NCI-H526 treated with DMSO at 0.1 percent for 48 hours (cell line): ENCODE results near the gene OPRD1.
"Not testable (repeated sequence)": the region's sequence is repeated elsewhere in the genome, so short reads cannot be mapped to it uniquely, and the experiment has no call there.

Experiments
- DNase-seq: peaks from one replicate; lab custom pipeline; 2025; lab: John Stamatoyannopoulos, UW

The OPRD1 gene

GRCh38 chr1:28801461-28801860 lies 10.5 kb upstream of the OPRD1 start:
- DNase-seq: no peak

- no peak for DNase-seq
Observed at GRCh38 chr1:28803051-28803450, 8.9 kb upstream of the OPRD1 start.

- DNase-seq: no peak
Observed at GRCh38 chr1:28803662-28804061, 8.3 kb upstream of the OPRD1 start.

- no peak for DNase-seq
Observed at GRCh38 chr1:28804071-28804470, 7.9 kb upstream of the OPRD1 start.

GRCh38 chr1:28807046-28807445 lies 4.9 kb upstream of the OPRD1 start:
- DNase-seq: no peak

- DNase-seq: no peak
Observed at GRCh38 chr1:28807986-28808385, 4.0 kb upstream of the OPRD1 start.

GRCh38 chr1:28811369-28811765 lies 603 bp upstream of the OPRD1 start:
- no peak for DNase-seq

GRCh38 chr1:28812669-28813468 lies 899 bp downstream of the OPRD1 start:
- peak; percentile 78 for DNase-seq

- DNase-seq: no peak
Observed at GRCh38 chr1:28813931-28814465, 2.0 kb downstream of the OPRD1 start.

- no peak for DNase-seq
Observed at GRCh38 chr1:28815533-28816185, 3.7 kb downstream of the OPRD1 start.

GRCh38 chr1:28817133-28817532 lies 5.2 kb downstream of the OPRD1 start:
- DNase-seq: no peak

- no peak for DNase-seq
Observed at GRCh38 chr1:28819020-28819419, 7.0 kb downstream of the OPRD1 start.

GRCh38 chr1:28822799-28823198 lies 10.8 kb downstream of the OPRD1 start:
- no peak for DNase-seq

GRCh38 chr1:28824061-28824460 lies 12.1 kb downstream of the OPRD1 start:
- not testable (repeated sequence) for DNase-seq

- not testable (repeated sequence) for DNase-seq
Observed at GRCh38 chr1:28828227-28828858, 16.4 kb downstream of the OPRD1 start.

- DNase-seq: no peak
Observed at GRCh38 chr1:28830814-28831213, 18.8 kb downstream of the OPRD1 start.

- DNase-seq: no peak
Observed at GRCh38 chr1:28832966-28833365, 21.0 kb downstream of the OPRD1 start.

- no peak for DNase-seq
Observed at GRCh38 chr1:28833381-28833780, 21.4 kb downstream of the OPRD1 start.

GRCh38 chr1:28835237-28835650 lies 23.3 kb downstream of the OPRD1 start:
- no peak for DNase-seq

- DNase-seq: no peak
Observed at GRCh38 chr1:28836421-28836956, 24.5 kb downstream of the OPRD1 start.

- DNase-seq: no peak
Observed at GRCh38 chr1:28840928-28841544, 29.1 kb downstream of the OPRD1 start.
